Ovary (tissue), 9 donors: ENCODE measurements around the gene ST6GALNAC4. TPM values are rescaled to one million over a fixed set of nuclear protein-coding genes. Genes with fewer than 3 reads are reported as not detected.

Source experiments
- DNase-seq, 5 donors: peaks; one replicate each; pipeline ENCODE4 v3.0.0-alpha.2; 2019 to 2020
- H3K27ac ChIP-seq, 2 donors: fragments of 200-600 bp; one replicate each; pipeline versions ENCODE4 v1.5.1 to v1.8.0; 2019 to 2022
- H3K27me3 ChIP-seq: fragments of 200-600 bp; one replicate; pipeline ENCODE4 v1.8.0; 2022
- H3K36me3 ChIP-seq: fragments of 200-600 bp; sonication (generic); one replicate; pipeline ENCODE4 v1.5.1; 2019
- H3K4me1 ChIP-seq: one replicate; pipeline ENCODE4 v1.8.1; 2013; ENCODE audit warnings: mild to moderate bottlenecking, moderate library complexity; ENCODE audit not compliant: insufficient read depth
- H3K4me3 ChIP-seq: fragments of 200-600 bp; sonication (generic); one replicate; pipeline ENCODE4 v1.5.1; 2017
- H3K9me3 ChIP-seq, 2 donors: fragments of 200-600 bp in 1 of 2; sonication (generic) in 1 of 2; one replicate each; pipeline versions ENCODE4 v1.5.1 to v1.8.1; 2013 to 2019; ENCODE audit warnings: mild to moderate bottlenecking in 1 of 2, moderate library complexity in 1 of 2
- EP300 ChIP-seq: sonication (generic); formaldehyde crosslinking; IDR thresholded peaks from one replicate; pipeline ENCODE4 v1.6.1; 2017; ENCODE audit warnings: antibody characterized with exemption
- POLR2A ChIP-seq: fragments of 450-650 bp; IDR thresholded peaks from one replicate; pipeline ENCODE4 v1.6.1; 2017; ENCODE audit warnings: antibody characterized with exemption, mild to moderate bottlenecking, moderate library complexity
- WGBS, 3 donors: extraction: QIAGEN DNeasy Blood & Tissue Kit in 1 of 3; methylation state at CpG; one replicate each; pipeline versions ENCODE4 v1.1.5 to v1.1.7; 2013 to 2017; 5-methylcytosine and 5-hydroxymethylcytosine counted together
- intact Hi-C, 4 donors: fragments of 100-400 bp; cut with DNase I; formaldehyde crosslinking; loops; one replicate each; pipeline versions ENCODE4 v1.11.0 to v1.15.1; 2022 to 2023
- microRNA-seq, 3 donors: library from miRNA; unstranded; fragments of <30 nt; microRNA quantifications; one replicate each; pipeline versions ENCODE4 to v1.2.0, GENCODE V29; 2019 to 2020
- polyA plus RNA-seq, 2 donors: library from polyadenylated mRNA; stranded (reverse); fragments of 200-250 nt in 1 of 2; fragments of 350-450 nt in 1 of 2; fragmentation: Illumina TruSeq in 1 of 2; extraction: RNeasy Lipid Tissue Mini Kit (QIAGEN cat#74804) in 1 of 2; gene quantifications; one replicate each; pipeline ENCODE4 v1.2.3, GENCODE V29; 2013 to 2014
- small RNA-seq: library from RNA; depleted of rRNA; stranded (forward); fragments of <200 nt; gene quantifications from one replicate; pipeline ENCODE3, GENCODE V24; 2016
- total RNA-seq, 7 donors: library from RNA; depleted of rRNA in 2 of 7; stranded (reverse); fragments of >200 nt in 2 of 7; fragmentation: NEBNext Ultra II Directional in 3 of 7; extraction: Animal tissue kit (Norgen Biotek cat#: 25700) in 3 of 7; gene quantifications; one replicate each; pipeline versions ENCODE4 v1.1.0 to v1.2.4, GENCODE V29; 2016 to 2023
- TF ChIP-seq, protein P1 (sequence below), 3 donors: fragments of 450-650 bp in 2 of 3; fragments of 200-600 bp in 1 of 3; IDR thresholded peaks; one replicate each; pipeline versions ENCODE4 v1.5.1 to v1.8.0; 2016 to 2022; ENCODE audit warnings: antibody characterized with exemption in 3 of 3, mild to moderate bottlenecking in 1 of 3
- donor health status: DM: no; HTN: no; CAD: no; lungs with moderate emphysema.
- donor health status: DM: no; HTN: no; CAD: no.
- donor health status: Bipolar disorder and iron deficiency.
- donor health status: DM: yes; HTN: yes; CAD: no.
- donor health status: DM: no; HTN: no; CAD: no.
- donor health status: DM: yes; HTN: yes; CAD: no.

The ST6GALNAC4 gene
- total and polyA plus RNA-seq, 9 donors = 2.2 to 58.4 (median 45.8) TPM

DNA sequence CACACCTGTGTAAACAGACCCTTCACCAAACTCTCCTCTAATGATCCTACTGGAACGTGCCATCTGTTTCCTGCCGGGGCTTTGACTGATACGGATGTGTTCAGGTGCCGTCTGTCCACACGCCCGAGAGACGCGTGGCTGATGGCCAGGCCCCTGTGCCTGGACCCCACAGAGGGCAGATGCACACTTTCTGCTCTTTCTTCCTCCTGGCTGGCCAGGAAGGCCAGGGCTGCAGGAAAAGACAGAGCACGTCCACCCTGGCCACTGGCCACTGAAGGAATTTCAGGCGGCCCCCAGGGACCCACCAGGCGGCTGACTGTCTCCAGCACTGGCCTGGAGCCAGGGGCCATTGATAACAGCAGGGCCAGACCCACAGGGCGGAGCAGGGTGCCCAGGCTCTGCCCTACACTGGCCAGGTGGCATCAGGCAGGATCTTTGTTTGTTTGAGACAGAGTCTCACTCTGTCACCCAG, 58.8 kb downstream of the ST6GALNAC4 start:
- peaks cover 43% of the 10 kb centered on the region for H3K4me1 ChIP-seq
- DNase-seq = peak in 4 of 5 donors; percentile 59 to 81 (median 66)
- WGBS, 3 donors = 23 to 38% (median 33%) methylated on average over 12 of the region's 12 CpGs
- TF ChIP-seq, protein P1, sequence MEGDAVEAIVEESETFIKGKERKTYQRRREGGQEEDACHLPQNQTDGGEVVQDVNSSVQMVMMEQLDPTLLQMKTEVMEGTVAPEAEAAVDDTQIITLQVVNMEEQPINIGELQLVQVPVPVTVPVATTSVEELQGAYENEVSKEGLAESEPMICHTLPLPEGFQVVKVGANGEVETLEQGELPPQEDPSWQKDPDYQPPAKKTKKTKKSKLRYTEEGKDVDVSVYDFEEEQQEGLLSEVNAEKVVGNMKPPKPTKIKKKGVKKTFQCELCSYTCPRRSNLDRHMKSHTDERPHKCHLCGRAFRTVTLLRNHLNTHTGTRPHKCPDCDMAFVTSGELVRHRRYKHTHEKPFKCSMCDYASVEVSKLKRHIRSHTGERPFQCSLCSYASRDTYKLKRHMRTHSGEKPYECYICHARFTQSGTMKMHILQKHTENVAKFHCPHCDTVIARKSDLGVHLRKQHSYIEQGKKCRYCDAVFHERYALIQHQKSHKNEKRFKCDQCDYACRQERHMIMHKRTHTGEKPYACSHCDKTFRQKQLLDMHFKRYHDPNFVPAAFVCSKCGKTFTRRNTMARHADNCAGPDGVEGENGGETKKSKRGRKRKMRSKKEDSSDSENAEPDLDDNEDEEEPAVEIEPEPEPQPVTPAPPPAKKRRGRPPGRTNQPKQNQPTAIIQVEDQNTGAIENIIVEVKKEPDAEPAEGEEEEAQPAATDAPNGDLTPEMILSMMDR (IDR thresholded peaks at IDR 0.05) = no peak
- TF ChIP-seq EP300 (no peak), POLR2A (no peak)
- H3K36me3 ChIP-seq = no peaks in the 10 kb centered on the region
- H3K4me3 ChIP-seq = no peak overlapping the region
- peak overlapping the region; percentile 35 to 83 for H3K27ac ChIP-seq
- intact Hi-C loops = no loop called here
- no peaks in the 10 kb centered on the region for H3K9me3 ChIP-seq
- H3K27me3 ChIP-seq = no peaks in the 10 kb centered on the region

Small RNA genes within 50 kb of the gene (microRNA-seq; reads per million reads assigned to microRNA genes)
- 0 to 0.75 (median 0.32) reads per million in 3 donors for gene MIR4672

Small RNA genes within 50 kb of the gene (small RNA-seq; reads per million reads assigned to genes)
- not detected for gene MIR4672

Other genes starting within 250 kb of the ST6GALNAC4 start
- gene CFAP157, start 210.1 kb downstream of the ST6GALNAC4 start, total RNA-seq = 10 to 100 TPM in 1 of 7 donors, 1 to 10 TPM in 4, under 1 TPM in 2; 0.63 to 99.0 (median 4.2) TPM
- gene CFAP157, start 210.1 kb downstream of the ST6GALNAC4 start, polyA plus RNA-seq = under 1 TPM; 0.22 to 0.53 TPM
- 10 to 100 TPM in 5 of 7 donors, 1 to 10 TPM in 2; 5.7 to 27.7 (median 11.1) TPM for gene PTRH1, start 201.4 kb downstream of the ST6GALNAC4 start, total RNA-seq
- gene PTRH1, start 201.4 kb downstream of the ST6GALNAC4 start, polyA plus RNA-seq = 10 to 100 TPM in 1 of 2 donors, 1 to 10 TPM in 1; 1.0 to 12.9 TPM
- gene TTC16, start 201.0 kb downstream of the ST6GALNAC4 start, total RNA-seq = 1 to 10 TPM in 1 of 7 donors, under 1 TPM in 3, not detected in 3; under 0.01 to 5.9 (median 0.34) TPM
- gene TTC16, start 201.0 kb downstream of the ST6GALNAC4 start, polyA plus RNA-seq = under 1 TPM; 0.06 to 0.08 TPM
- 10 to 100 TPM in 3 of 7 donors, 1 to 10 TPM in 4; 8.8 to 12.2 (median 9.9) TPM for gene TOR2A, start 181.7 kb downstream of the ST6GALNAC4 start, total RNA-seq
- gene TOR2A, start 181.7 kb downstream of the ST6GALNAC4 start, polyA plus RNA-seq = 10 to 100 TPM in 1 of 2 donors, 1 to 10 TPM in 1; 2.8 to 12.6 TPM
- 10 to 100 TPM in 2 of 7 donors, 1 to 10 TPM in 5; 2.8 to 17.0 (median 4.6) TPM for gene SH2D3C, start 138.4 kb downstream of the ST6GALNAC4 start, total RNA-seq
- 1 to 10 TPM; 1.9 to 9.2 TPM for gene SH2D3C, start 138.4 kb downstream of the ST6GALNAC4 start, polyA plus RNA-seq
- 100 to 1,000 TPM in 6 of 7 donors, 10 to 100 TPM in 1; 88.7 to 209 (median 130) TPM for gene CDK9, start 131.0 kb downstream of the ST6GALNAC4 start, total RNA-seq
- gene CDK9, start 131.0 kb downstream of the ST6GALNAC4 start, polyA plus RNA-seq = 10 to 100 TPM; 71.7 to 98.9 TPM
- 100 to 1,000 TPM; 111 to 209 (median 158) TPM for gene FPGS, start 114.2 kb downstream of the ST6GALNAC4 start, total RNA-seq
- 100 to 1,000 TPM in 1 of 2 donors, 10 to 100 TPM in 1; 18.9 to 108 TPM for gene FPGS, start 114.2 kb downstream of the ST6GALNAC4 start, polyA plus RNA-seq
- 100 to 1,000 TPM in 5 of 7 donors, 10 to 100 TPM in 2; 59.7 to 298 (median 217) TPM for gene ENG, start 62.4 kb downstream of the ST6GALNAC4 start, total RNA-seq
- 100 to 1,000 TPM in 1 of 2 donors, 10 to 100 TPM in 1; 54.7 to 191 TPM for gene ENG, start 62.4 kb downstream of the ST6GALNAC4 start, polyA plus RNA-seq
- gene AK1, start 39.4 kb downstream of the ST6GALNAC4 start, total RNA-seq = 100 to 1,000 TPM in 6 of 7 donors, 10 to 100 TPM in 1; 30.9 to 174 (median 151) TPM
- 10 to 100 TPM; 37.7 to 87.4 TPM for gene AK1, start 39.4 kb downstream of the ST6GALNAC4 start, polyA plus RNA-seq
- gene ST6GALNAC6, start 17.4 kb downstream of the ST6GALNAC4 start, total RNA-seq = 100 to 1,000 TPM in 5 of 7 donors, 10 to 100 TPM in 2; 58.5 to 141 (median 111) TPM
- gene ST6GALNAC6, start 17.4 kb downstream of the ST6GALNAC4 start, polyA plus RNA-seq = 100 to 1,000 TPM in 1 of 2 donors, 10 to 100 TPM in 1; 52.5 to 145 TPM
- 1 to 10 TPM in 6 of 7 donors, under 1 TPM in 1; 0.48 to 4.0 (median 2.0) TPM for gene PIP5KL1, start 13.7 kb upstream of the ST6GALNAC4 start, total RNA-seq
- gene PIP5KL1, start 13.7 kb upstream of the ST6GALNAC4 start, polyA plus RNA-seq = under 1 TPM; 0.10 to 0.35 TPM
- 10 to 100 TPM; 10.6 to 37.1 (median 27.8) TPM for gene DPM2, start 20.8 kb upstream of the ST6GALNAC4 start, total RNA-seq
- 10 to 100 TPM; 22.7 to 27.2 TPM for gene DPM2, start 20.8 kb upstream of the ST6GALNAC4 start, polyA plus RNA-seq
- 100 to 1,000 TPM in 2 of 7 donors, 10 to 100 TPM in 4, 1 to 10 TPM in 1; 8.6 to 104 (median 76.0) TPM for gene EEIG1, start 63.9 kb upstream of the ST6GALNAC4 start, total RNA-seq
- gene EEIG1, start 63.9 kb upstream of the ST6GALNAC4 start, polyA plus RNA-seq = 10 to 100 TPM; 17.9 to 20.8 TPM
- 10 to 100 TPM in 1 of 7 donors, 1 to 10 TPM in 6; 4.1 to 10.9 (median 5.9) TPM for gene NAIF1, start 150.3 kb upstream of the ST6GALNAC4 start, total RNA-seq
- 1 to 10 TPM; 6.6 to 9.0 TPM for gene NAIF1, start 150.3 kb upstream of the ST6GALNAC4 start, polyA plus RNA-seq
- 10 to 100 TPM; 24.1 to 90.1 (median 40.0) TPM for gene SLC25A25, start 151.2 kb upstream of the ST6GALNAC4 start, total RNA-seq
- 10 to 100 TPM; 23.4 to 28.6 TPM for gene SLC25A25, start 151.2 kb upstream of the ST6GALNAC4 start, polyA plus RNA-seq
- 10 to 100 TPM; 33.7 to 69.5 (median 61.3) TPM for gene PTGES2, start 210.7 kb upstream of the ST6GALNAC4 start, total RNA-seq
- 10 to 100 TPM; 19.6 to 33.8 TPM for gene PTGES2, start 210.7 kb upstream of the ST6GALNAC4 start, polyA plus RNA-seq
- 10 to 100 TPM in 2 of 7 donors, 1 to 10 TPM in 3, under 1 TPM in 1, not detected in 1; 0.33 to 19.5 (median 4.3) TPM for gene LCN2, start 232.4 kb upstream of the ST6GALNAC4 start, total RNA-seq
- under 1 TPM in 1 of 2 donors, not detected in 1; 0.46 TPM for gene LCN2, start 232.4 kb upstream of the ST6GALNAC4 start, polyA plus RNA-seq
- gene BBLN, start 243.2 kb upstream of the ST6GALNAC4 start, total RNA-seq = 100 to 1,000 TPM in 1 of 7 donors, 10 to 100 TPM in 6; 17.9 to 210 (median 31.7) TPM
- gene BBLN, start 243.2 kb upstream of the ST6GALNAC4 start, polyA plus RNA-seq = 10 to 100 TPM in 1 of 2 donors, 1 to 10 TPM in 1; 2.4 to 59.3 TPM